Heart left ventricle (tissue), 13 donors: ENCODE results near the gene OSBP2.

ENCODE experiments used
- CTCF ChIP-seq, 12 donors: fragments of 200-600 bp; sonication (generic) in 4 of 12; IDR thresholded peaks; one replicate each; pipeline versions ENCODE4 v1.5.0 to v1.8.0; 2018 to 2022; ENCODE audit warnings: antibody characterized with exemption in 12 of 12, mild to moderate bottlenecking in 5 of 12
- POLR2A ChIP-seq, 2 donors: fragments of 450-650 bp; IDR thresholded peaks; one replicate each; pipeline ENCODE4 v1.6.1; 2017; ENCODE audit warnings: antibody characterized with exemption in 2 of 2, mild to moderate bottlenecking in 2 of 2, moderate library complexity in 2 of 2
- donor health status: ischemic (EF 13 %, LVEDD 7.1; RV severe dilation, severe dysfunction).
- donor health status: DM: no; HTN: yes; CAD: no.
- donor health status: DM: no; HTN: no; CAD: no.
- donor health status: ischemic (EF 25% LVEDD 6.9; RV normal size, moderate dysfunction).
- donor health status: ischemic (EF 25% LVEDD 5.7; RV mildly dilated, moderate dysfunction).
- donor health status: ischemic (EF 35%, LVEDD 5.7; RV mildly dilated, moderate dysfunction).
- donor health status: nonischemic (EF 11% LVEDD 7.7; RV severe dilation, severe dysfunction).
- donor health status: DM: yes; HTN: yes; CAD: no.
- donor health status: PGD.
- donor health status: ischemic (EF 29% LVEDD 5.4; RV normal size, mild dysfunction).
- donor health status: nonischemic (EF 23%, LVEDD 6.1; RV moderate dilation, normal function).

- TF ChIP-seq CTCF (IDR thresholded peaks at IDR 0.05), result no peak
- TF ChIP-seq POLR2A (IDR thresholded peaks at IDR 0.05), result no peak
These were observed 54.6 kb downstream of the OSBP2 start for GRCh38 chr22:30749272-30749671.
